ENCODE measurements around the gene ABCC2. TPM values are rescaled to one million over a fixed set of nuclear protein-coding genes. Genes with fewer than 3 reads are reported as not detected.

ABCC2 gene
- total and polyA plus RNA-seq, 2 of the 4 experiments (the other 2 are of a cell fraction), result 0.21 to 0.36 TPM

DNA sequence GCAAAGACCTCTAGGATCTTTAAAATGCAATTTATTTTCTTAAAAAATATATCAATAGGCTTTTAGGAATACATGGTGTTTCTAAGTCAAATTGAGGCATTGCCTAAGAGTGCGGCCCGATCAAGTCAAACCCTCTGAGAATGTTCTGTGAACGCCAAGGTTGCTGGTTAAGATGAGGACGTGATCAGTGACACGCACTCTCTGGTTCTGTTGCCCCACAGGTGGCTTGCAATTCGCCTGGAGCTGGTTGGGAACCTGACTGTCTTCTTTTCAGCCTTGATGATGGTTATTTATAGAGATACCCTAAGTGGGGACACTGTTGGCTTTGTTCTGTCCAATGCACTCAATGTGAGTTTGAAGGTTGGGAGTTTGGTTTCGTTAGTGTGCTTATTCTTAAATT lies 59.3 kb downstream of the ABCC2 start:
- dilution Hi-C loops (cut with HindIII; ENCODE audit: low sequenced_read_pairs, unreplicated experiment) (no loop called here), intact Hi-C loops (cut with micrococcal nuclease) (loop anchor here (10.0 kb wide), 1 partner anchor 207 kb away; no protein-coding TSS in a partner anchor), in situ Hi-C loops (cut with MboI; ENCODE audit: low sequenced_read_pairs) (loop anchor here (10.0 kb wide), 1 partner anchor 343 kb away; the partner anchor contains the start of gene ERLIN1)
- Histone ChIP-seq H3K23ac (ENCODE audit: low read depth, low read length) (no peak overlapping the region), H3K4me2 (ENCODE audit: low read depth, low read length) (no peak overlapping the region), H2BK15ac (ENCODE audit: low read depth, low read length) (no peak overlapping the region), H2AK9ac (replicated peaks; ENCODE audit: low read depth, low read length, poor library complexity) (no peak overlapping the region), H3K4me1 (ENCODE audit: control insufficient read depth, insufficient read depth, low read length) (no peaks in the 10 kb centered on the region; the same call in 1 of the 2 replicates), H3K18ac (ENCODE audit: low read depth, low read length) (no peak overlapping the region), H3K36me3 (ENCODE audit: control insufficient read depth, insufficient read depth, low read length) (no peaks in the 10 kb centered on the region), H2AK5ac (ENCODE audit: low read depth, low read length) (no peak overlapping the region), H3K14ac (replicated peaks; ENCODE audit: low read depth, low read length) (no peak overlapping the region), H4K5ac (ENCODE audit: low read depth, low read length) (no peak overlapping the region), H4K91ac (ENCODE audit: insufficient read depth, low read depth, low read length) (no peak overlapping the region), H3K9me1 (ENCODE audit: insufficient read depth, low read length) (no peaks in the 10 kb centered on the region), H3K9ac (ENCODE audit: low read depth, low read length) (no peak overlapping the region), H2BK20ac (ENCODE audit: low read depth, low read length) (no peak overlapping the region), H3K4ac (ENCODE audit: low read depth, low read length) (no peak overlapping the region), H3K27me3 (ENCODE audit: control insufficient read depth, insufficient read depth, low read length) (no peaks in the 10 kb centered on the region), H2BK120ac (ENCODE audit: low read depth, low read length) (no peak overlapping the region), H4K8ac (ENCODE audit: low read depth in 2 of 2, low read length in 2 of 2) (no peak overlapping the region), H3K4me3 (ENCODE audit: insufficient read depth, low read depth, low read length) (no peak overlapping the region), H3K56ac (ENCODE audit: extremely low read depth, insufficient read depth, low read length) (no peak overlapping the region), H2BK5ac (ENCODE audit: low read depth, low read length, poor library complexity, severe bottlenecking) (no peak overlapping the region), H4K20me1 (ENCODE audit: insufficient read depth, low read length) (no peaks in the 10 kb centered on the region), H3K27ac (ENCODE audit: insufficient read depth, low read length) (no peak overlapping the region), H3K9me3 (ENCODE audit: control insufficient read depth, insufficient read depth, low read length) (no peaks in the 10 kb centered on the region), H3K79me1 (ENCODE audit: low read depth in 1 of 2, low read length in 2 of 2) (no peaks in the 10 kb centered on the region), H2AFZ (replicated peaks; ENCODE audit: low read length, poor library complexity) (no peak overlapping the region)
- WGBS, 2 experiments (ENCODE audit: extremely low coverage in 2 of 2, insufficient read length in 1 of 2), result 88% methylated on average over 4 of the region's 7 CpGs; no CpG with 5 or more reads in 1 of the 2 experiments
- ChIA-PET CTCF (no interaction called here), POLR2A (ENCODE audit: unreplicated experiment) (no interaction called here)
- DNase-seq (no peak), ATAC-seq (ENCODE audit: low read depth) (no peak)
- no peak for TF ChIP-seq POLR2A (IDR thresholded peaks at IDR 0.05; ENCODE audit: low read depth, low read length)
- TF ChIP-seq, protein P1, sequence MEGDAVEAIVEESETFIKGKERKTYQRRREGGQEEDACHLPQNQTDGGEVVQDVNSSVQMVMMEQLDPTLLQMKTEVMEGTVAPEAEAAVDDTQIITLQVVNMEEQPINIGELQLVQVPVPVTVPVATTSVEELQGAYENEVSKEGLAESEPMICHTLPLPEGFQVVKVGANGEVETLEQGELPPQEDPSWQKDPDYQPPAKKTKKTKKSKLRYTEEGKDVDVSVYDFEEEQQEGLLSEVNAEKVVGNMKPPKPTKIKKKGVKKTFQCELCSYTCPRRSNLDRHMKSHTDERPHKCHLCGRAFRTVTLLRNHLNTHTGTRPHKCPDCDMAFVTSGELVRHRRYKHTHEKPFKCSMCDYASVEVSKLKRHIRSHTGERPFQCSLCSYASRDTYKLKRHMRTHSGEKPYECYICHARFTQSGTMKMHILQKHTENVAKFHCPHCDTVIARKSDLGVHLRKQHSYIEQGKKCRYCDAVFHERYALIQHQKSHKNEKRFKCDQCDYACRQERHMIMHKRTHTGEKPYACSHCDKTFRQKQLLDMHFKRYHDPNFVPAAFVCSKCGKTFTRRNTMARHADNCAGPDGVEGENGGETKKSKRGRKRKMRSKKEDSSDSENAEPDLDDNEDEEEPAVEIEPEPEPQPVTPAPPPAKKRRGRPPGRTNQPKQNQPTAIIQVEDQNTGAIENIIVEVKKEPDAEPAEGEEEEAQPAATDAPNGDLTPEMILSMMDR (conservative IDR thresholded peaks at IDR 0.05; ENCODE audit: low read depth, low read length), result no peak
- TF ChIP-seq RFX5 (IDR thresholded peaks at IDR 0.05; ENCODE audit: low read depth, low read length), result no peak
- TF ChIP-seq MAZ (IDR thresholded peaks at IDR 0.05; ENCODE audit: borderline replicate concordance, low read depth, low read length), result no peak
- TF ChIP-seq BHLHE40 (IDR thresholded peaks at IDR 0.05; ENCODE audit: low read depth, low read length), result no peak
- BruUV-seq (replicated peaks), result no TSS peak

Data from IMR-90 (cell line).